ENCODE data around the gene SCAP. TPM values are rescaled to one million over a fixed set of nuclear protein-coding genes. Genes with fewer than 3 reads are reported as not detected.
"Not testable (repeated sequence)": the region's sequence is repeated elsewhere in the genome, so short reads cannot be mapped to it uniquely, and the experiment has no call there.

SCAP gene
- total RNA-seq, 2 experiments from 2014 or later = 45.1 to 52.2 TPM

GRCh38 chr3:47464588-47464987, 11.2 kb downstream of the SCAP start:
- Mint-ChIP-seq H3K4me3 (no peak overlapping the region), H3K36me3 (ENCODE audit: low read depth) (peaks cover 44% of the 10 kb centered on the region), H3K9me3 (peaks cover 4% of the 10 kb centered on the region), H3K27me3 (no peaks in the 10 kb centered on the region), H3K27ac (no peak overlapping the region), H3K4me1 (ENCODE audit: low read depth) (peaks cover 24% of the 10 kb centered on the region)
- intact Hi-C loops (cut with micrococcal nuclease) = no loop called here
- ChIA-PET CTCF (interaction anchor here (0.8 to 1.7 kb wide), 2 partner anchors 11 kb away, joined by 3 to 5 read pairs; partner anchors contain the start of gene SCAP), POLR2A (no interaction called here)
- no peak for ATAC-seq
- DNase-seq = no peak
- no peak for TF ChIP-seq CTCF (IDR thresholded peaks at IDR 0.05)

- ATAC-seq; H3K27ac Mint-ChIP-seq; POLR2A ChIA-PET; DNase-seq; H3K27me3 Mint-ChIP-seq; intact Hi-C loops (cut with micrococcal nuclease); H3K4me3 Mint-ChIP-seq; H3K9me3 Mint-ChIP-seq: not testable (repeated sequence)
- H3K4me1 Mint-ChIP-seq (ENCODE audit: low read depth) = peaks cover 22% of the 10 kb centered on the region
- peaks cover 23% of the 10 kb centered on the region for H3K36me3 Mint-ChIP-seq (ENCODE audit: low read depth)
- CTCF ChIA-PET = interaction anchor here (1.7 to 2.8 kb wide), 2 partner anchors 16 to 38 kb away, joined by 5 to 11 read pairs; partner anchors contain the start of gene SCAP
Measured at GRCh38 chr3:47459534-47460085, 16.1 kb downstream of the SCAP start.

- intact Hi-C loops (cut with micrococcal nuclease) = no loop called here
- H3K36me3 Mint-ChIP-seq (ENCODE audit: low read depth) = peaks cover 15% of the 10 kb centered on the region
- POLR2A ChIA-PET = interaction anchor here (0.6 to 1.0 kb wide), 2 partner anchors 18 to 754 kb away, joined by 3 to 4 read pairs; partner anchors contain the start of gene SCAP
- no peak for ATAC-seq
- no peak for TF ChIP-seq CTCF (IDR thresholded peaks at IDR 0.05)
- H3K27ac Mint-ChIP-seq = no peak overlapping the region
- peaks cover 15% of the 10 kb centered on the region for H3K4me1 Mint-ChIP-seq (ENCODE audit: low read depth)
- H3K27me3 Mint-ChIP-seq = no peaks in the 10 kb centered on the region
- CTCF ChIA-PET = interaction anchor here (0.9 to 1.2 kb wide), 3 partner anchors 9 to 368 kb away, joined by 3 read pairs; partner anchors contain the start of gene SCAP
- DNase-seq = no peak
- peaks cover 6% of the 10 kb centered on the region for H3K9me3 Mint-ChIP-seq
- H3K4me3 Mint-ChIP-seq = no peak overlapping the region
Measured at GRCh38 chr3:47456984-47457383, 18.8 kb downstream of the SCAP start.

GRCh38 chr3:47455806-47456452, 19.8 kb downstream of the SCAP start:
- ATAC-seq (no peak), DNase-seq (no peak)
- Mint-ChIP-seq H3K27ac (no peak overlapping the region), H3K4me3 (no peak overlapping the region), H3K9me3 (peaks cover 5% of the 10 kb centered on the region), H3K36me3 (ENCODE audit: low read depth) (peaks cover 13% of the 10 kb centered on the region), H3K4me1 (ENCODE audit: low read depth) (peaks cover 18% of the 10 kb centered on the region), H3K27me3 (no peaks in the 10 kb centered on the region)
- TF ChIP-seq CTCF (IDR thresholded peaks at IDR 0.05) = no peak
- intact Hi-C loops (cut with micrococcal nuclease) = no loop called here
- ChIA-PET POLR2A (no interaction called here), CTCF (interaction anchor here (1.0 kb wide), 1 partner anchor 34 kb away, joined by 3 read pairs; no protein-coding TSS in a partner anchor)

GRCh38 chr3:47452453-47453215, 23.1 kb downstream of the SCAP start:
- H3K4me1 Mint-ChIP-seq (ENCODE audit: low read depth) = peaks cover 21% of the 10 kb centered on the region

More at GRCh38 chr3:47452453-47453215, 23.1 kb downstream of the SCAP start:
- ATAC-seq (no peak), DNase-seq (no peak)
- Mint-ChIP-seq H3K36me3 (ENCODE audit: low read depth) (peaks cover 16% of the 10 kb centered on the region), H3K27ac (no peak overlapping the region), H3K9me3 (peaks cover 5% of the 10 kb centered on the region), H3K27me3 (no peaks in the 10 kb centered on the region), H3K4me3 (no peak overlapping the region)
- CTCF ChIA-PET = no interaction called here
- no peak for TF ChIP-seq CTCF (IDR thresholded peaks at IDR 0.05)
- intact Hi-C loops (cut with micrococcal nuclease) = no loop called here
- POLR2A ChIA-PET = interaction anchor here (0.7 to 2.2 kb wide), 2 partner anchors 21 to 23 kb away, joined by 3 to 6 read pairs; partner anchors contain the start of gene SCAP

Data from activated CD8-positive, alpha-beta T cell treated with anti-CD3 and anti-CD28 coated beads for 36 hours (primary cell).